H1 (cell line): Measurements from ENCODE around the gene CABP5.

Experiments
- SUZ12 ChIP-seq: fragments of 200-600 bp; sonication (generic); IDR thresholded peaks from 2 replicates; pipeline ENCODE4 v1.6.1; 2012; ENCODE audit warnings: mild to moderate bottlenecking, inconsistent platforms, low read length, moderate library complexity, mixed read lengths
- USF2 ChIP-seq: IDR thresholded peaks from 2 replicates; pipeline ENCODE4 v1.6.1; 2011; ENCODE audit warnings: low read length, improper control_type of control experiment

GRCh38 chr19:48023011-48023410 is 20.9 kb downstream of the CABP5 start:
- TF ChIP-seq SUZ12 (no peak), USF2 (no peak)
